GM12865 (cell line): Measurements from ENCODE around the gene YTHDF1.

ENCODE experiments used
- DNase-seq: peaks from one replicate; pipeline ENCODE4 v3.0.0; 2010; ENCODE audit warnings: low read depth
- H3K4me3 ChIP-seq: 2 replicates; pipeline ENCODE4 v1.5.1; 2011; ENCODE audit warnings: mild to moderate bottlenecking, low read depth, low read length, control low read depth
- CTCF ChIP-seq: IDR thresholded peaks from 2 replicates; pipeline ENCODE4 v1.5.1; 2011; ENCODE audit warnings: low read length, control low read depth, low read depth, inconsistent platforms; ENCODE audit not compliant: insufficient read depth; ENCODE audit errors: missing control alignments

Gene YTHDF1

DNA sequence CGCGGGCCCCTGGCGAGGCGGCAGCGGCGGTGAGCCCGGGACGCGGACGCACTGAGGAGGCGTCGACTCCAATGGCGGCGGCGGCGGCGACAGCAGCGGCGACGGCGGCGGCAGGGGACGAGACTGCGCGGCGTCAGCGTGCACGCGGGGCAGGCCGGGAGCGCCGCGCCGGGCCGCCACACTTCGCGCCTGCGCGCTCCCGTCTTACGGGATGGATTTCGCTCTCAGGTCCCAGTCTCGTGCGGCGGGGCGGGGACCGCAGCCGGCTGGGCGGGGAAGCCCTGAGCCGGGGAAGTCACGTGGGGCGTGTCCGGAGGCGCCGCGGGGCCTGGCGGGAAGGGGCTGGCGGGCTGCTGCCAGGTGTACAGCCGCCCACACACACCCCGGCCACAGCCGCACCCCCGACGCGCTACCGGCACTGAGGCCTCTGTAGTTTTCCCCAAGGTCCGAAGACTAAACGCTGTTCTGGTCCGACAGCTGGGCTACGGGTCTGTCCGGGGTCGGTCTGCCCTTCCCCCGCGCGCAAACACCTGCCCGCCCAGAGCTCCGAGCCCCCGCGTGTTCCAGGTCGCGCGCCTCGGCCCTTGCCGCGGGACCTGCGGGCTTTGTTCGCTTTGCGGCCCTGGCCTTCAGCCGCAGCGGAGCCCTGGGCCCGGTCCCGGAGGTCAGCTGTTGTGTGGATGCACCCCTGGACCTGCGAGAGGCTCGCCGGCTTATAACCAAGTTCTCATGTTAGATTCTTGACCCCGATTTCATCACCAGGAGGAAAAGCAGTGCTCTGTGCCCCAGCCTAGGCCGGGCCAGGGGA is at the start of gene YTHDF1:
TSS of gene YTHDF1 (minus strand) at position 91 of the 808 bp plus-strand sequence. CDS start 239 bp downstream, outside the sequence.
- DNase-seq = peak; percentile 98
- peak within 1 kb of the TSS; percentile 96 for H3K4me3 ChIP-seq
- no peak for TF ChIP-seq CTCF

DNA sequence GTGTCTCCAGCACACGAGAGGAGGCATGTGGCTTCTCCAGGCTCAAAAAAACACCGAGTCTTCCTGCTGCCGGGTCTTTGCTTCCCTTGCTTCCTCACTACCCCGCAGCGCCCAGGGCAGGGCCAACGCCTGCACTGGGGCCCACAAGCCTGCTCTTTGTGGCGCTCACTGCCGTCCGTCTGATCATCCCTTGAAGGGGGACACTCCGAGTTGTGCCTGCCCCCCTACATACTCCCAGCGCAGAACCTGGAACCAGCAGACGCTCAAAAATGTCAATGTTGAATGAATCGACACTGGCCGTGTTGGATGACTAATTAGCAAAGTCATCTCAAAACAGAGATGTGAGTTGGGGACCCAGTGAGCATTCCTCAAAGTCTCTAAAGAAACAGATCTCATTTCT is 48.6 kb upstream of the YTHDF1 start:
- TF ChIP-seq CTCF = no peak
- no peak for DNase-seq
- no peak overlapping the region for H3K4me3 ChIP-seq

GRCh38 chr20:63264000-63264399 is 48.1 kb upstream of the YTHDF1 start:
- TF ChIP-seq CTCF = no peak
- no peak for DNase-seq
- H3K4me3 ChIP-seq = no peak overlapping the region

DNA sequence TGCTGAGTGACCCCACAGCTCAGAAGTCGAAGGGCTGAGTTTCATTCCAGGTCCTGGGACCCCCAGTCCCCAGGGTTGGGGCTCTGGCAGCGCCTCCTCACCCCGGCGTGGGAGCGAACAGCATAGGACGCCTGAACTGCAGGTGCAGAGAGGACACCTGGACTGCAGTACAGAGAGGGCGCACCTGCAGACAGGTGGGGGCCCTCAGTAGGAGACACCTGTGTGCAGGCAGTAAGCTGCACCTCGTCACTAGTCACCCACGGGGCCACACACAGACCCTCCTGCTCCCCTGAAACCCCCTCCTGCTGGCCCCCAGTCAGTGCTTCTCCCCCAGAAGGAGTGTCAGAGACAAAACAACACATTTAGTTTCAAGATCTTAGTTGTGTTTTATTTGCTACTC is 46.9 kb upstream of the YTHDF1 start:
- no peak overlapping the region for H3K4me3 ChIP-seq
- TF ChIP-seq CTCF = no peak
- DNase-seq = no peak

GRCh38 chr20:63261795-63262528 is 46.0 kb upstream of the YTHDF1 start:
- H3K4me3 ChIP-seq = no peak overlapping the region
- no peak for TF ChIP-seq CTCF
- DNase-seq = no peak

DNA sequence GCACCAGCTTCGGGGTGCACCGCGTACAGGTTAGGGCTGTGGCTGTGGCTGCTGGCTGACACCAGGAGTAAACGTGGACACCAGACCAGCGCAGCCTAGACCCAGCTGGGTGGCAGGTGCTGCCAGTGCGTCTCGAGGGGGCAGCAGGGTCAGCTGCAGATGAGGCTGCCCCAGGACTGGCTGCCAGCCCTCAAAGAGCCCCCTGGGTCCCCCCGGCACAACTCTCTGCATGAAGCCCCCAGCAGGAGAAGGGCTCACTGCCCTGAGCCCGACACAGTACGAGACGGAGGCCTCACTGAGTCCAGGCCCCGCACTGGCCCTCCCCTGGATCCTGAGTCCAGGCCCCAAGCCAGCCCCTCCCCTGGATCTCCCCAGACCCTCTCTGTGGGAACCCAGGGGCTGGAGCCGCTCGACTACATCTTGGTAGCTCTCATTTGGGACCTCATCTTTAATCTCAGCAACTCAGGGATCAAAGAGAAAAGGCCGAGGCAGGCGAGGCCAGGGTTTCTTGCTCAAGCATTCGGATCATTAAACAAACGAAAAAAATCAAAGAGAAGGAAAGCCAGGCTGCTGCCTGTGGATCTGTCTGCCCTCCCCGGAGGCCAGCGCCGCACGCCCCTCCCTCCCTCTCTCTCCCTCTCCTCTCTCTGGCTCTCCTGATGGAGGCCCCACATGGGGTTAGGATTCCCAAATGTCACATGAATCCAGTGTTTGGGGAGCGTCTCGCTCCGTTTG is 45.3 kb upstream of the YTHDF1 start:
- DNase-seq = no peak
- no peak for TF ChIP-seq CTCF
- H3K4me3 ChIP-seq = no peak overlapping the region
